NCI-H446 (cell line): Measurements from ENCODE around the gene TXNDC12.
"Not testable (repeated sequence)": the region's sequence is repeated elsewhere in the genome, so short reads cannot be mapped to it uniquely, and the experiment has no call there.

Experiments
- DNase-seq, 2 experiments: peaks; one replicate each; lab custom pipeline; 2025; lab: John Stamatoyannopoulos, UW

TXNDC12 gene

DNA sequence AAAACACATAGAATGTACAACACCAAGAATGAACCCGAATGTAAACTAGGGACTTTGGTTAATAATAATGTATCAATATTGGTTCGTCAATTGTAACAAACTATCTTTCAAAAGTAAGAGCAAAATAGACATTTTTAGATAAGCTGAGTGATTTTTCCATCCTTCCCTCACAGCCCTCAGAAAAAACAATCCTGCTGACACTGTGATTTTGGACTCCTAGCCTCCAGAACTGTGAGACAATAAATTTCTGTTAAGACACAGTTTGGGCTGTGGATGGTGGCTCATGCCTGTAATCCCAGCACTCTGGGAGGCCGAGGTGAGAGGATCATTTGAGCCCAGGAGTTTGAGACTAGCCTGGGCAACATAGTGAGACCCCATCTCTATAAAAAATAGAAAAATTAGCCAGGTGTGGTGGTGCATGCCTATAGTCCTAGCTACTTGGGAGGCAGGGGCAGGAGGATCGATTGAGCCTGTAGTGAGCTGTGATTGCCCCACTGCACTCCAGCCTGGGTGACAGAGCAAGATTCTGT is 9.3 kb downstream of the TXNDC12 start:
- DNase-seq: not testable (repeated sequence)

- no peak for DNase-seq
These were observed 9.8 kb downstream of the TXNDC12 start for GRCh38 chr1:52045236-52045635.

DNA sequence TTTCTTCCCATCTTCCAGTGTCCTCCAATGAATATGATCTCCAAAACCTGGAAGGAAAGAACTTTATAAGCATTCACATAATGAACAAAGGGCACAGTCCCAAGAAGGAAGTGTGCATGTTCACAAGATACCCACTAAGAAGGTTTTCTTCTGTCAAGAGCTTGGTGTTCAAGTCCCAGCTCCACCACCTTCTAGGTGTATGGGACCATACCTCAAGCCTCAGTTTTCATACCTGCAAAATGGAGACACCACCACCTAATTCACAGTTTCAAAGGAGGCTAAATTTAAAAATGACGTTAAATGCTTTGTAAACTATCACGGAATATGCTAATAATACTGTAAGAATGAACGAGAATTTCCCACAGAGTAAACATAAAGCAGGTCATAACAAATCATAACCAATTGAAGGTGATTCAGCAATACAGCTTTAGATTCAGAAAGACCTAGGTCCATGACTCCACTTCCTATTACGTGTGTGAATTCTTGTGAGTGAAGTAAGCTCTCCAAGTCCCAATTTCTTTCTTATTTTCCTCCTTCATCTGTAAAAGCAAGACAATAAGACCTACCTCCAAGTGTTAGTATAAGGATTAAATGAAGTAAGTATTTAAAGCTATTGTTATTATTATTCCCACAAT is 13.3 kb downstream of the TXNDC12 start:
- no peak for DNase-seq

- DNase-seq: no peak
These were observed 17.1 kb downstream of the TXNDC12 start for GRCh38 chr1:52037909-52038308.

DNA sequence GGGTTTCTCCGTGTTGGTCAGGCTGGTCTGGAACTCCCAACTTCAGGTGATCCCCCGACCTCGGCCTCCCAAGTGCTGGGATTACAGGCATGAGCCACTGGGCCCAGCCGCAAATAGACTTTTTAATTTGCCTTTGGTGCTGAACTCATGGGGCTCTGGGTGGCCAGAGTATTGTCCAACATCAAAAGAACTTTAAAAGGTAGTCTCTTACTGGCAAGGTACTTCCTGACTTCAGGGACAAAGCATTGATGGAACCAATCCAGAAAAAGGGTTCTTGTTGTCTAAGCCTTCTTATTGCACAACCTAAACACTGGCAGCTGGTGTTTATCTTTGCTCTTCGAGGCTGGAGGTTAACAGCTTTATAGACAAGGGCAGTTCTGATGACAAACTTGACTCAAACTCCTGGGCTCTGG is 17.6 kb downstream of the TXNDC12 start:
- DNase-seq: no peak

DNA sequence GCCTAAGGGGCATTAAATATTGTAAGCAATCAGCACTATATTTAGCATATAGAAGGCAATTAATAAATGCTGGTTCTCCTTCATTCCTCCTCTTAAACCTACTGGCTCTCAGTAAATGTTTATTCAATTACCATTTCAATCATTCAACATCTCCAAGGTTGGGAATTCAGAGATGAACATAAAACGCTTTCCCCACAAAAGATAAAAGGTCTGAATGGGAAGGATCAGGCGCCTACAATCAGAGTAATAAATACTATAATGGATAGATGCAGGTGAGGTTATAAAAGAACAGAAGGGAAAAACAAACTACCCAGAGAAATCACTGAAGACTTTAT is 21.0 kb downstream of the TXNDC12 start:
- no peak for DNase-seq

DNA sequence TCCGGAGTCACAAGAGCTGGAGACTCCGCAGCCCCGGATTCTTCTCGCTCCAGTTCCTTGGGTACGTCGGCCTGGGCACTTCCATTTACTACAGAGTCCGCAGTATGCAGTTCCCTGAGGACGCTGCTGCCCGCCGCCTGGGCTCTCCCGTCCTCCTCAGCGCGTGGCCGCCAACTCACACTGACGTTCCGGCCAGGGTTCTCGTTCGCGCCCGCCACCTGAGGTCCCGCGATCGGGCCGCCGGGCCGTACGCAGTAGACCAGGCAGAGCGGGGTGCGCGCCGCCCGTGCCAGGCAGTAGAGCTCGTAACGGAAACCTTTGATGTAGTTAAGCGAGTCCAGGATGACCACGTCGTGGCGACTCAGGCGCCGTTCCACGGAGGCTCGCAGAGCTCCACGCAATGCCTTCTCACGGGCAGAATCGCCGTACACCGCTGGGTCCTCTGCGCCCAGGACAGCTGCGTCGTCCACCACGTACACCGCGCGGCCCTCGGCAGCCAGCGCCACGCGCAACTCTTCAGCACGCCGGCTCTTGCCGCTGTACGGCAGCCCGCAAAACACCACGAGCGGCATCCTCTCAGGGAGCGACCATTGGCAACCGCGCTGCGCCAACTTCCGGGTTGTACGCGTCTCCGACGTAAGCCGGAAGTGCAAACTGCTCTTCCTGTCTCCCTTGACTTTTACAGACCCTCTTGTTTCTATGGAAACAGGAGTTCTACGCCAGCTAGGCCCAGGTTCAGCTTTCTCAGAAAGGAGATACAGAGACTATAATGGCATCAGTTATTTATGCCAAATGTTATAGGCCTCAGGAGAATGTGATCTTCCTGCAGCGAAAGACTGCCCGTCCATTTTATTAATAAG is 21.6 kb downstream of the TXNDC12 start, which contains the start of gene KTI12:
KTI12 (minus strand) TSS at position 621 of the 860 bp plus-strand sequence; CDS start at position 572, 49 bp downstream.
- peak; percentile 88 to 94 for DNase-seq

- no peak for DNase-seq
These were observed 22.2 kb downstream of the TXNDC12 start for GRCh38 chr1:52032785-52033131.

DNA sequence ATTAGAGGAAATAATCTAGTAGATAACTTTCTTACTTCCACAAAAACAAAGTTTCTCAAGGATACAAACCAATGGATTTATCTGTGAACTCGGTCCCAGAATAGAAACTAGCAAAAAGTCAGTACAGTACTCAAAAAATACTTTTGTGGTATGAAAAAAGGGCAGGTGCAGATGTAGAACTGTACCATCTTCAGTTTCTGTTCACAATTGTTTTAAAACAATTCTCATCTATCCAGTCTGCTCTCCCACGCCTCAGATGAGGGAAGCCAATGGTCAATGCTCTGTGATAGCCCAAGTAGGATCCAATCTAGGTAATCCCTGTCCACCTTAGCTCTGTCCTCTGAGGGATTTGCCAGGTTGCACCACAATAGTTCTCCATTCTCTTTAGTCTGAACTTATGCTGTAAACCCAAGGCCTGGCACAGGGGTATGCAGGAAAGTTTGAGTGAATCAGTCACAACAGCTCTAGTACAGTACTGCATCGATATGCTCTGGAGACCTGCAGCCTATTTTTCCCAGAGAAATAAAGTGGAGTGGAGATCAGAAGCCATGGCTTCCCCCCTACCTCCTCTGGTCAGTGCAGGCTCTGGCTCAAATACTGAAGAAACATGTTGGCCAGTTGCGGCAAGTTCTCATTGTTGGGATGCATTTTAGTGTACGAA is 22.7 kb downstream of the TXNDC12 start:
- DNase-seq: no peak

DNA sequence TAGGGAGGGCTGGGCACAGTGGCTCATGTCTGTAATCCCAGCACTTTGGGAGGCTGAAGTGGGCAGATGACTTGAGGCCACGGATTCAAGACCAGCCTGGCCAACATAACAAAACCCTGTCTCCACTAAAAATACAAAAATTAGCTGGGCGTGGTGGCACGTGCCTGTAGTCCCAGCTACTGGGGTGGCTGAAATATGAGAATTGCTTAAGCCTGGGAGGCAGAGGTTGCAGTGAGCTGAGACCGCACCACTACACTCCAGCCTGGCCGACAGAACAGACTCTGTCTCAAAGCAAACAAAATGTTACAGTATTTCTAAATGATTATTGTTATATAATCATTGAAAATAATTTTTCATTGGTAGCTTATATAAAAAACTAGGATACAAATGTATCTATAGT is 26.2 kb downstream of the TXNDC12 start:
- DNase-seq: not testable (repeated sequence)

- DNase-seq: no peak
These were observed 26.7 kb downstream of the TXNDC12 start for GRCh38 chr1:52028328-52028727.

- DNase-seq: no peak
These were observed 28.7 kb downstream of the TXNDC12 start for GRCh38 chr1:52026278-52026677.

DNA sequence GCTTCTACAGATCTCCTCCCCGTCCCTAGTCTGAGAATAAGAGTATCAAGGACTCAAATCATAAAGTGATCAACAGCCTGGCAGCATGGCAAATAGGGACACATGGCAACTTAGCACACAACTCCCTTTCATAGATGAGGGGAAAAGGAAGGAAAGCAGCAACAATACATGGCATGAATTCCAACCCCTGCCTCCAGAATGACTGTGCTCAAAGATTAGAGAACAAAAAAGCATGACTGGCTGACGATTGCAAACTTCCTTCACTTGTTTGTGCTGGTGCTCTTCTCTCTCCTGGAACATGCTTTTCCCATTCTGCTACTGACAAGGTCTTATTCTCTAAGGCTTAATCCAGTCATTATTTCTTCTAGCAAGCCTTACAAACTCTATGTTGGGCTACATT is 32.9 kb downstream of the TXNDC12 start:
- no peak for DNase-seq

GRCh38 chr1:52008071-52008809 is 46.8 kb downstream of the TXNDC12 start:
- no peak for DNase-seq

GRCh38 chr1:52007215-52008002 is 47.6 kb downstream of the TXNDC12 start:
- DNase-seq: no peak

DNA sequence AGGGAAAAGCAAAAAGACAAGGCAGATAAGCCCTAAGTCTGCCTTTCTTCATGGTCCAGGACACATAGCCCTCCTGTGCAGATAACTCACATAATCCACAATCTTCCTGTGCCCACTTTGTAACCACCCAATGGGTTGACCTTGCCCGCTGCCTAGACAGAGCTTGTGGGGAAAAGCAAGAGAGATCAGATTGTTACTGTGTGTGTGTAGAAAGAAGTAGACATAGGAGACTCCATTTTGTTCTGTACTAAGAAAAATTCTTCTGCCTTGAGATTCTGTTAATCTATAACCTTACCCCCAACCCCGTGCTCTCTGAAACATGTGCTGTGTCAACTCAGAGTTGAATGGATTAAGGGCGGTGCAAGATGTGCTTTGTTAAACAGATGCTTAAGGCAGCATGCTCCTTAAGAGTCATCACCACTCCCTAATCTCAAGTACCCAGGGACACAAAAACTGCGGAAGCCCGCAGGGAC is 48.9 kb downstream of the TXNDC12 start:
- not testable (repeated sequence) for DNase-seq

- not testable (repeated sequence) for DNase-seq
These were observed 49.4 kb downstream of the TXNDC12 start for GRCh38 chr1:52005548-52005947.

- no peak for DNase-seq
These were observed 51.1 kb downstream of the TXNDC12 start for GRCh38 chr1:52003877-52004276.

- DNase-seq: peak; percentile 74 to 91
These were observed 52.7 kb downstream of the TXNDC12 start for GRCh38 chr1:52002038-52002917.

DNA sequence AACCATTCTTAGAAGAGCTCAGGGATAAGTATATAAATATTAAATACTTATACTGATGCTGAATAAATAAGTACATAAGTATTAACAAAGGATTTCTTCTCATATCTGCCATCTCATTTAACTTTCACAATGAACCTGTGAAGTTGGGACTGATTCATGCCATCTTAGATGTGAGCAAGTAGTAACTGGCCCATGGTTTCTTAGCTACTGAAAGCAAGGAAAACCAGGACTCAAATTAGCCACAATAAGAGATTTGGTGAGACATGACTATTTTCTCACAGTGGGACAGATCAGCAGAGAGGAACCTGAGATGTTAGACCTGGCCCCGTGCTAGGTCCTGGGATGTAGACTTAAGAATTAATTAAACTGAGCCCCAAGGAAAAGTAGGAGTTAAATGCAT is 56.3 kb downstream of the TXNDC12 start:
- DNase-seq: no peak
